HG03460 (cell line): ENCODE data around the gene CCNYL1.
"Not testable (repeated sequence)": the region's sequence is repeated elsewhere in the genome, so short reads cannot be mapped to it uniquely, and the experiment has no call there.

Source experiments
- ATAC-seq: cut with Tn5 transposase; IDR thresholded peaks from one replicate; pipeline ENCODE4 v1.9.1; 2021; ENCODE audit not compliant: unreplicated experiment

CCNYL1 gene

GRCh38 chr2:207710814-207711740, at the start of gene CCNYL1:
CCNYL1 (plus strand) TSS chr2:207711640; CDS start chr2:207711897, 257 bp downstream.
- ATAC-seq, result peak; percentile 96

- ATAC-seq, result peak; percentile 88
Observed at GRCh38 chr2:207662203-207662602, 49.2 kb upstream of the CCNYL1 start.

GRCh38 chr2:207663870-207664545, 47.4 kb upstream of the CCNYL1 start:
- ATAC-seq, result no peak

DNA sequence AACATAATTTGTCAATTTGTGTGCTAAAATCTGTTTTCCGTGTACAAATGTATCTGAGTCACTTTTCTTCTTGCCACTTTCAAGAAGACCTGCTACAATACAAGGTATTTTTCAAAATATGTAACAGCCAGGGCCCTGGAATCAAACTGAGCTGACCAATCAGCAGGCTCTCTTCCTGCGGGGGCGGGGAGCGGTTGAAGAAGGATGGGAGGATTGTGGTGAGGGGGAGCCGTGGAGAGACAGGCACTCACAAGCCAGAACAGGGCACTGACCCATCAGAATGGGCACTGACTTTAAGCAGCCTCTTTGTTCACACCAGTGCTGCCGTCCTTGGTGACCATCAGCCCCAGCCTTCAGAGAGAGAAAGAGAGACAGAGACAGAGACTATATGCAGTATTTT, 40.6 kb upstream of the CCNYL1 start:
- no peak for ATAC-seq

- ATAC-seq, result no peak
Observed at GRCh38 chr2:207673431-207673830, 38.0 kb upstream of the CCNYL1 start.

DNA sequence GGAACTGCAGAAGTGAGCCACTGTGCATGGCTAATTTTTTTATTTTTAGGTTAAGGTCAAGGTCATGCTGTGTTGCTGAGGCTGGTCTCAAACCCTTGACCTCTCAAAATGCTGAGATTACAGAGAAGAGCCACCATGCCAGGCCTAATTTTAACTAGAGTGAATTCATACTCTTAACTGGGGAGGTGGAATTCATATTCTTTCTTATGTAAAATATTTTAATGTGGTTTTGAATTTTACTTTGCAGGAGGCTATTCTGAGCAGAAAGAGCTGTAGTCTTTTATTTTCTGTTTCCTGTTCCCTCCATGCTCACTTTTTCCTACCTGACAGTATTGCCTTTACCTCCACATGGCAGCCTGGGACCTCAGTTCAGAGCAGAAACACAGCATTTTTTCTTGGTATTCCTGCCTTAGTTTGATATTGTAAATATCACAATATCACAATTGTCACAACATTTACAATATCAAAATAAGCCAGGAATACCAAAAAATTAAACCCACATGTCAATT, 37.1 kb upstream of the CCNYL1 start:
- no peak for ATAC-seq

- no peak for ATAC-seq
Observed at GRCh38 chr2:207674826-207675225, 36.6 kb upstream of the CCNYL1 start.

DNA sequence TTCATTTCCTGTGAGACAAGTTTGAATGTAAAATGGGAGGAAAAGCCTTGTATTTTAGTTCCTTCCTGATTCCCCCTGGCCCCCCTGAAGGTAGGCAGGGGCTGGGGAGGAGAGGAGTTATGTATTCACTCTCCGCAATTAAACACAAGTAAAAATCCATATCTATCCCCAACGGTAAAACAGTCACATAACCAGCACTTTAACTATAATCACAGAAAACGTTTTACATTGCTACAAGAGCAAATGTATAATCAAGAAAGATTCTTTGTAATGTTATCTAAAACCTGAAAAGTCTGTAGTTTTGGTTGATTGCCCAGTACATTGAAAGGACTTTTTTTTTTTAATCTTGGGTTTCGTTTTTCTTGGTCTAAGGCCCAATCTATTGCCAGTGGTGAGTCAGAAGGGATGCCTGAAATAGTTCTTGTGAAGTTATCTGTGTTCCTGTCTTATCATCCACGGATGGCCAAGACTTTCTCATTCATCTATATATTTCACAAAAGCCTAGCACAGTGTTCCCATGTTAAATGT, 34.5 kb upstream of the CCNYL1 start:
- ATAC-seq, result no peak

GRCh38 chr2:207681431-207681830, 30.0 kb upstream of the CCNYL1 start:
- ATAC-seq, result no peak

DNA sequence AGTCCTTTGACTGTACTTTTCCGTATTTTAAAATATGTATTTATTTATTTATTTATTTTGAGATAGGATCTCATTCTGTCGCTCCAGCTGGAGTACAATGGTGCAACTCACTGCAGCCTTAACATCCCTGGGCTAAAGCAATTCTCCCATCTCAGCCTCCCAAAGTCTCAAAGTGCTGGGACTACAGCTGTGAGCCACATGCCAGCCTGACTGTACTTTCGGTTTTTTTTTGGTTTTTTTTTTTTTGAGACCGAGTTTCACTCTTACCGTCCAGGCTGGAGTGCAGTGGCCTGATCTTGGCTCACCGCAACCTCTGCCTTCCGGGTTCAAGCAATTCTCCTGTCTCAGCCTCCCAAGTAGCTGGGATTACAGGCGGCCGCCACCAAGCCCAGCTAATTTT, 28.9 kb upstream of the CCNYL1 start:
- ATAC-seq, result no peak

DNA sequence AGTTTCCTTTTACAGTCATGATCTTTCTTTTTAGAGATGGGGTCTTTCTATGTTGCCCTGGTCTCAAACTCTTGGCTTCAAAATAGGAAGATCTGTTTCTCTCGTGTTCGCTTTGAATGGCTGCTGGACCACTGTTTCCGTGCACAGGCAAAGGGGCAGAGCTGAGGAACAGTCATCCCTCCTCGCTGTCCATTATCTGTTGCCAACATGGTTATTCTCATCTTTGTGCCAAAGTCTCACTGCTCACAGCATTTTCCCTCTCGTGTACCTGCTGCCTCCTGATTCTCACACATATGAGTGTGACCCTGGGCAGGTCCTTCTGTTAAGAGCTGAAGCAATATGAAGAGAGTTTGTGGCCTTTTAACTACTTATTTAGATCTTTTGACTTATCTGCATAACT, 28.0 kb upstream of the CCNYL1 start:
- ATAC-seq, result no peak

DNA sequence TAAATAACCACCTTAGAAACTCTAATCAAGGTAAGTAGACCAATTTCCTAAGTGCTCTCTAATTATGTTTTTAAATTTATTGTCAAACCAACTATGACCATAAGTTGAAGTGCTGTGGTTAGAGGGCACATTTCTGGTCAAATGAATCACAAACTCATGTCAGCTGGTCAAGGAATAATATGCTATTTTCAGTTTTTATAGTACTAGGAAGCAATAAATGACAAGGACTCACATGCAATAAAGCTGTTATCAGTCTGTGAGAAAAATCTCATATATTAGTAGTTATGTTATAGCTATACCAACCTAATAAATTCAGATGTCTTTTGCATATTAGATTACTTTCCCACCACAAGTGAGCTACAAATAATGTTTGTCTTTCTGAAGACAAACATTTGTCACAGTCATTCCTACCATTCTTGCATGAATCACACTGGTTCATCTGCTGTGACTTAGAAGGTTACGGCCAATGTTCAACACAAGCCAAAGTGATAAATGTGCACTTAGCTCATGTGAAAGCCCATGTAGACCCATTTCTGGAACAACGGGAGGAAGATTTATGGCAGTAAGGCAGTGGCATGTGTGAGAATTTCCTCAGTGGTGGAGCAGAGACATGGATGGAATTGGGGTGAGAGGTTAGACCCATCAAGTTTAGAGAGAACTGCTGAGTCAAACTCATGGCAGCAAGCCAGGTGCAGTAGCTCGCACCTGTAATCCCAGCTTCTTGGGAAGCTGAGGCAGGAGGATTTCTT, 27.4 kb upstream of the CCNYL1 start:
- ATAC-seq, result no peak

GRCh38 chr2:207686812-207687211, 24.6 kb upstream of the CCNYL1 start:
- no peak for ATAC-seq

DNA sequence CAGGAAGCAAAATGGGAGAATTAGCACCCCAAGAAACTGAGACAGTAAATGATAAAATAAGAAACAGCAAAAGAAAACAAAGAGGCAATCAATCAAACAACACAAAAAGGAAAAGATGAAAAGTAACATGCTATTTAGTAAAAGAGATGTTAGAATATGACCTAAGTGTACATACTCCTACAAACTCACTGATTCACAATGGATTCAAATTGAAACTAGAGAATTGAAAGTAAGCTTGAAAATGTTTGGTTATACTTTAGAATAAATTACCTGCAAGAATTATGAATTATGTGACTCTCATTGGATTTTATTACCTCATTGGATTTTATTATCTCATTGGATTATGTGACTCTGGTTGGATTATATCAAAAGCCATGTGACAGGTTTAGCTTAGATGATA, 22.8 kb upstream of the CCNYL1 start:
- ATAC-seq, result no peak

GRCh38 chr2:207690845-207691461, 20.5 kb upstream of the CCNYL1 start:
- ATAC-seq, result not testable (repeated sequence)

- no peak for ATAC-seq
Observed at GRCh38 chr2:207692206-207693065, 19.0 kb upstream of the CCNYL1 start.

DNA sequence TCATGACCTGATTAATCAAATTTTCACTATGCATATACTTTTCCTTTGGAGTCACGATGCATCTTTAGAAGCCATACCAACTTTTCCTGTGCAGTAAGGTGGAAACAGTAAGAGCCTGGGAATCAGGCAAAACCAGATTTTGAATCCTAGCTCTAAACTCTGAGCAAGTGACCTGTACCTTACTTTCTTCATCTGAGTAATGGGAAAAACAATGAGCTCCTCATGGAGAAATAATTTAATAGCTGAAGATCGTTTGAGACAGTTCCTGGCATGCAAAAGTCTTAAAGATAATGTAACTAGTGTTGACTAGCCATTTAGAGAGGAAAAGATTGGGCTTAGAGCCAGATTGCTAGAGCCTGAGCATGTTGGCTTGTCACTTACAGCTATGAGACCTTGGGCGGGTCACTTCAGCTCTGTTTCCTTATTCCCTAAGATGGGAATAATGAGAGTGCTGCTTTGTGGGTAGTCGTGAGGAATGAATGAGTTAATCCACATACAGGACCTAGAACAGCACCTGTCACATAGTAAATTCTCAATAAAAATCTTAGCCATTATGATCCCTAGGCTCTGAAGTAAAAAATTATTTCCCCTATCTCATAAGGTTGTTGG, 17.7 kb upstream of the CCNYL1 start:
- ATAC-seq, result no peak

GRCh38 chr2:207694811-207695281, 16.6 kb upstream of the CCNYL1 start:
- ATAC-seq, result no peak

DNA sequence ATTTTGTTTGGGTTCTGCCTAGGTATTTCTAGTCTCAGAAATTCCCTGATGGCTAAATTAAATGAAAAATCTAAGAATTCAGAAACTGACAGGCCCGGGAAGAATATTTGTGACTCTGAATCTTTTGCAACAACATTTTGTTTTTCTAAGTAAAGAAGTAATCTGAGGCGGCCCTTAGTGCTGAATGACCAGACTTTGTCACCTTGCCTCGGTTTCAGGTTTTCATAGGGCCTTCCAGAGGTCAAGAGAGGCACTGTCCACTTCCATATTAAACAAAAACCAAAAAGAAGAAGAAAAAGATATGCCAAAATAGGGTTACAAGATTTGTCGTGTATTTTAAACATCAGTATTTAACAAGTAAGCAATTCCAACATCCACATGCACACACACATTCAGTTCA, 16.1 kb upstream of the CCNYL1 start:
- no peak for ATAC-seq
